HG03439 (cell line): ENCODE measurements around the gene ITGB1BP2.
"Not testable (repeated sequence)": the region's sequence is repeated elsewhere in the genome, so short reads cannot be mapped to it uniquely, and the experiment has no call there.

Experiments
- ATAC-seq: cut with Tn5 transposase; IDR thresholded peaks from one replicate; pipeline ENCODE4 v1.9.1; 2021; ENCODE audit warnings: mild to moderate bottlenecking, moderate library complexity; ENCODE audit not compliant: unreplicated experiment

The ITGB1BP2 gene

GRCh38 chrX:71301195-71301924, at the start of gene ITGB1BP2:
ITGB1BP2 (plus strand) TSS chrX:71301750; CDS start chrX:71301807, 57 bp downstream.
- ATAC-seq, result no peak

GRCh38 chrX:71252221-71252620, 49.3 kb upstream of the ITGB1BP2 start:
- ATAC-seq, result no peak

GRCh38 chrX:71253253-71254091, 48.1 kb upstream of the ITGB1BP2 start:
- ATAC-seq, result no peak

GRCh38 chrX:71254092-71254963, 47.2 kb upstream of the ITGB1BP2 start, which contains the start of gene ZMYM3:
ZMYM3 (minus strand) TSS chrX:71254140; CDS start chrX:71253255, 885 bp downstream.
- peak; percentile 82 for ATAC-seq

- ATAC-seq, result no peak
Measured at GRCh38 chrX:71256051-71256450, 45.5 kb upstream of the ITGB1BP2 start.

GRCh38 chrX:71256856-71257255, 44.7 kb upstream of the ITGB1BP2 start:
- no peak for ATAC-seq

- ATAC-seq, result not testable (repeated sequence)
Measured at GRCh38 chrX:71268624-71269023, 32.9 kb upstream of the ITGB1BP2 start.

- no peak for ATAC-seq
Measured at GRCh38 chrX:71269801-71270395, 31.7 kb upstream of the ITGB1BP2 start.

- not testable (repeated sequence) for ATAC-seq
Measured at GRCh38 chrX:71272313-71272712, 29.2 kb upstream of the ITGB1BP2 start.

- ATAC-seq, result not testable (repeated sequence)
Measured at GRCh38 chrX:71281300-71281699, 20.2 kb upstream of the ITGB1BP2 start.

- ATAC-seq, result peak; percentile 46
Measured at GRCh38 chrX:71282514-71283402, 18.8 kb upstream of the ITGB1BP2 start.

GRCh38 chrX:71283403-71284143, 18.0 kb upstream of the ITGB1BP2 start, which contains the start of gene NONO:
NONO (plus strand) TSS chrX:71283635; CDS start chrX:71290638, 7,003 bp downstream.
- peak; percentile 86 for ATAC-seq

- ATAC-seq, result no peak
Measured at GRCh38 chrX:71285929-71286328, 15.6 kb upstream of the ITGB1BP2 start.

- no peak for ATAC-seq
Measured at GRCh38 chrX:71291381-71291780, 10.2 kb upstream of the ITGB1BP2 start.

GRCh38 chrX:71292669-71293365, 8.7 kb upstream of the ITGB1BP2 start:
- no peak for ATAC-seq

- no peak for ATAC-seq
Measured at GRCh38 chrX:71296806-71297205, 4.7 kb upstream of the ITGB1BP2 start.

- ATAC-seq, result no peak
Measured at GRCh38 chrX:71298119-71298518, 3.4 kb upstream of the ITGB1BP2 start.

- ATAC-seq, result not testable (repeated sequence)
Measured at GRCh38 chrX:71300064-71300463, 1.5 kb upstream of the ITGB1BP2 start.
